Measurements from ENCODE around the gene GHR. TPM values are rescaled to one million over a fixed set of nuclear protein-coding genes. Genes with fewer than 3 reads are reported as not detected.
"Not testable (repeated sequence)": the region's sequence is repeated elsewhere in the genome, so short reads cannot be mapped to it uniquely, and the experiment has no call there.

The GHR gene
- total RNA-seq, 2 donors from 2014 or later = 15.2 to 22.4 TPM

DNA sequence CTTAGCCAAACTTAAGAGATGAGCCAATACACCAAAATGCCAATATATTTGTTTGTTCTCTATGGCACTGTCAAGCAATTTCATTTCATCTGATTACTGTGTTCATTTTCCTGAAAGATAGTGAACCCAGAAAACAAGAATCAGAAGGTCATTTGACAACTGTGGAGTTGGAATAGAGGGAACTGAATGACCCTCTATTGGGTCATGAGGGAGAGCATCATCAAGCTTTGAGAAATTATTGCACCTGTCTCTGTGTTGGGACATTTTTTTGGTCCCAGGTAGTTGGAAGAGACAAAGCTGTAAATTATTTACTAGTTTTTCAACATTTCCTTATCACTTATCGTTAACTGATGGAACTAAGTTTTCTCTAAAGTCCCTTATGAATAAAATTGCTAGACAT is 129.4 kb downstream of the GHR start:
- no peak for ATAC-seq
- DNase-seq = no peak
- intact Hi-C loops (cut with DNase I) = no loop called here

DNA sequence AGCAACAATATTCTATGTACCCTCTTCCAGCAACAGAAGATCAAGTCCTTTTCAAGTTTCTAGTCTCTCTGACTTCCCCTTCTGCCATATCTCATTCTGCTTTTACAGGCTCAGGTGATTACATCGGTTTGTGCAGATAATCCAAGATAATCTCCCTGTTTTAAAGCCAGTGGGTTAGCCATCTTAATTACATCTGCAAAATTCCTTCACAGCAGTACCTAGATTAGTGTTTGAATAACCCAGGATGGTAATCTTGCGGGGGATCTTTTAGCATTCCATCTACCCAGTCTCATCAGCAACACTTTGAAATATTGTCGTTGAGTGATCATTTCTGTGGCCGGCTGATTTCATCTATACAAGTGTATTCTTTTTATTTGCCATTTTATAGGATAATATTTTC is 130.2 kb downstream of the GHR start:
- no peak for ATAC-seq

DNA sequence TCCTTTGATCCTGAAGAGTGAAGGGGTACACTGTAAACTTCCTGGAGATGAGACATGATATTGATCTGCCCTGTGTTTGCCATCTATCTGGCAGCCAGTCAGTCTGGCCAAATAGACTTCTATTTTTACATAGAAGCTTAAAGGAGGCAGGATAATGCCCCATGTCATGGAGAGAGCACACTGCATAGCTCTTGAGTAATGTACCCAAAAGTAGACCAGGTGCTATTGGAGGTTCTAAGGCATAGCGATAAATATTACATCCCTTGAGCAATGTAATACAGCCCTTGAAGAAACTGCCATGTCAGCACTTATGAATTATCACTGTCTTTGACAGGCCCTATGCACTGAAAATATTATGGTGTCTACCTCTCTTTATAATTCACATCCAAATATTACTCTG is 131.8 kb downstream of the GHR start:
- intact Hi-C loops (cut with DNase I) = no loop called here
- no peak for DNase-seq
- ATAC-seq = no peak

More for the DNA sequence above, 130.2 kb downstream of the GHR start:
- intact Hi-C loops (cut with DNase I) = no loop called here
- DNase-seq = no peak

DNA sequence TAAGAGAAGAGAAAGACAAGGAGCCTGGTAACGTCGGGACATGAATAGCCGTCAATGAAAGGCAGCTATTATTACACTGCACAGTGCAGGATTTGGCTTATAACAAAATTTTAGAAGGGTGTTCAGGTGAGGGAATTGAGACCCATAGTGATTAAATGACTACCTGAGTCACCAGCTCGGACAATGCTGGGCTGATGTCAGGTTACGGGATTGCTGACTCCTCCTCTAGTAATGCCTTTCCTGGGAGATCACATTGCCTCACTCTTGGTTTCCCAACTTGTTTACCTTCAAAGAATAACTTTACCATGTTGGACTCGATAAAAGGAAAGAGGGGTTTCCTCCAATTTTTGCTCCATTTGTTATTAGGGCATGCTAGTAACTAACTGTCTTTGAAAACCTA is 132.6 kb downstream of the GHR start:
- DNase-seq (no peak), ATAC-seq (no peak)
- intact Hi-C loops (cut with DNase I) = no loop called here

DNA sequence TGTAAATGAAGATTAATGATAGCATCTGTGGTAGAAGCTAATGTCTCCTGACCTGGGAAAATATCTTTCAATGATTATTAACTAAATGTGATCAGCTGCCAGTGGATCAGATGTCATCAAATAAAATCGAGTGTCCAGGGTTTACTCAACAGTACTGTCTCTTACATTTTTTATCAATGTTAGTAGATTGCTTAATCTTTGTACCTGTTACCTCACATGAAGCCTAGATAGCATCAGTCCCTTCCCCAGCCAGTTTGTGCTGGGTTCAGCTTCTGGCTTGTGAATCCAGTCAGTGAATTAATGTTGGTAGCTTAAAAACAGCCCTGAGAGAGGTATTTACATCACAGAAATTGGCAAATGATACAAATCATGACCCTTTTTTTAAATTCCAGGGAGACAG is 134.4 kb downstream of the GHR start:
- DNase-seq = no peak
- intact Hi-C loops (cut with DNase I) = no loop called here
- ATAC-seq = no peak

DNA sequence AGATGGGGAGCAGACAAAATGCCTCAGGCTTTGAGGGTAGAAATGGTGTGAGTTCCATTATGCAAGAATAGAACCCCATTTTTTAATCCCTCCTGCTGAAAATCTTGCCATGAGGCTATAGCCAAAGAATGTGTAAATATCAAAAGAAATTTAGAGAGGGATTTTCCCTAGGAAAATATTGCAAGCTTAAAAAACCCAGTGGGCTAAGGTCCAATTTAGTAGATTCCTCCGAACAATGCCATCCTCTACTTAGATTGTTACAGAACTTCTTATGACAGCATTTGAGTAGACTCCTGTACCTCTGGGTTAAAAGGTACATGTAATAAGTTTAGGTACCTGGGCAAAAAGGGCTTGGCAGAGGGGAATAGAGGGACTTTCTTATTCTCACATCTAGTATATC is 138.4 kb downstream of the GHR start:
- DNase-seq (no peak), ATAC-seq (no peak)

DNA sequence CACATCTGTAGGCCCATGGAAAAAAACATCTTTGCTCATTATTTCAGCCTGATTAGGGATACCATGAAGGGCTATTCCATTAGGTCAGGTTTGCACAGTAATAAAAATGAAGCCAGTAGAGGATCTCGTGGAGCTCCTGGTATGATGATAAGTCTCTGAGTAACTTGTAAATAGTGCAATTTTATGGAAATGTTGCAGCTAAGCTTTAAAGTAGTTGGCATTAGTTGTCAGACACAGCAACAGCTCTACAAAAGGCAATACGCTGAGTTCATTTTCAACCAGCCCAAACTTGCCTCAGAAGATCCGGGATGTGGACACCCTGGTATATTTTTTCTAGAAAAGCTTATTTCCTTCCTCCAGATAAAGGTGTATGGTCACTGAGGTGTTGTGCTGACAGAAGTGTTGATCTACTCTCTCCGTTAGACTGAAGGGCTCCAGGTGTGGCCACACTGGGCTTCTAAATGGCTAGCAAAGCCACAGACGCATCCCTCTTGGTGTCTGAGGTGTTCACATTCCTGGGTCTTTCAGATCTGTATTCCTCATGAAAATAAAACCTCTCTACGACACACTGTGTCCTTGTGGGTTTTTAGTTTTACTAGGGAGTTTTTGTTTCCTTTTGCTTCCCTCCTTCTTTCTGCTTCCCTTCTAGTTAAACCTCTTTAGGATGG is 141.6 kb downstream of the GHR start:
- intact Hi-C loops (cut with DNase I) = no loop called here
- ATAC-seq = no peak
- no peak for DNase-seq

More for the DNA sequence above, 138.4 kb downstream of the GHR start:
- intact Hi-C loops (cut with DNase I) = no loop called here

DNA sequence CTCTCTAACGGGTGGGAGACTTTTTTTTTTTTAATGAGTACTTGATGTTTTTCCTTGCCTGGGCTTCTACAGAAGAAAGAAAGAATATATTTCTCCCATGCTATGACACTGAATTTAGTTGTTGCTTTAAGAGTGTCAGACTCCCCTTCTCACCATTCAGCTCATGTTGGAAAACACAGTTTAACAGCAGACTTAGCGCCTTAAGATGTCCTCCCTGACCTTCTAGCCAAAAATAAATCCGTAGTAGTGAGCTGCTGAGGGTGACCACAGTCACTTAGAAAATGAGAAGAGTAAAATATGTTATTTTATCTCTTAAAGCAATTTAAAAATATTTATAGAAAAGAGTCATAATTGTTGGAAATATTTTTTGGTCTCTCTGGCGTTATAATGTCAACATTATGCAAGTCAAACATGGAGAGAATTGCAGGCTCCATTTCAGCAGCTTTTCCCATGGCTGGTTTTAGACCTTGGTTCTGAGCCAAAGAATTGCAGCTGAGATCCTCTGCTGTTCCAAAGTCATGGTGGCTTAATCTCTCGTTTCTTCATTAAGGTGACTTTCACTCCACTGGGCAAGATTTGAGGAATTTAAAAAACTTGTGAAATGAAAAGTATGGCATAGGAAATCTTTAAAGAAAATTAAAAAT is 143.5 kb downstream of the GHR start:
- DNase-seq (no peak), ATAC-seq (peak; percentile 63 to 79)
- intact Hi-C loops (cut with DNase I) = no loop called here

DNA sequence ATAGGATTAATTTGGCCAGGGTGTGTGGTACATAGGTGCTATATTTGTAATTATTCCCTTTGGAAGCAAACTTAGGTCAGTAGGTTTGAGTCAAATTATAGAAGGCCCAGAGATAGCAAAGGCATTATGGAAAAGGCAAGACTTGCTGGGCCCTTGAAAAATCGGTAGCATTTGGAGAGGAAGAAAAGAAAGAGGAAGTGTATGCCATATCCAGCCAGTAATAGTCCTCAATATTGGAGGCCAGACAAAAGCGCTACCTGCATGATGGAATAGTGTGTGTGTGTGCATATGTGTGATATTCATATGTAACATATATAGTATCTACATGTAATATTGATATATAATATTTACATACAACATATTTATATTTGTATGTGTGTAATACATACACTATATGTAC is 146.1 kb downstream of the GHR start:
- intact Hi-C loops (cut with DNase I) = no loop called here
- ATAC-seq (no peak), DNase-seq (no peak)

DNA sequence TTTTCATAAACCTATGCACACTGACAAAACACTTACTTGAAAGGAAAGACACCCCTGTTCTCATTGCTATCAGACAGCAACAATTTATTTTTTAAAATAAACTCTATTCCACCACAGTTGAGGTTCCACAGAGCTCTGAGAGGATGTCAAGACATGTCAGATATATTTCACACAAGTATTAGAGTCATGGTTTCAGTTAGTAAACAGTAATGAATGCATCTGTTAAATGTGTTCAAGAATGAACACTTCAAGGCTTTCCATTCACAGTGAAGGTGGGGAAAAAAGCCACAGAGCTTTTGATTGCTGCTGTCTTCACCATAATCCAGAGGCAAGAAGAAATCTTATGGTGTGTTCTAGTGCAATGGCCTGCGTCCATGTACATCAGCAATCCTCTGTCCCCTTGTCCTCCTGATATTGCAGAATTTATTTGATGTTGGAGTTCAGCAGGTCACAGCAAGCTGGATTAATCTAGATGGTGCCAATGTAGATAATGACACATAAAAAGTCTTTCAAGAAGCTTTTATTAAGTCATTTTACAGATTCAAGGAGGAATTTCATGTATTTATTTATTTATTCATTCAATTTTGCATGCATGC is 146.8 kb downstream of the GHR start:
- intact Hi-C loops (cut with DNase I) = no loop called here
- no peak for ATAC-seq

DNA sequence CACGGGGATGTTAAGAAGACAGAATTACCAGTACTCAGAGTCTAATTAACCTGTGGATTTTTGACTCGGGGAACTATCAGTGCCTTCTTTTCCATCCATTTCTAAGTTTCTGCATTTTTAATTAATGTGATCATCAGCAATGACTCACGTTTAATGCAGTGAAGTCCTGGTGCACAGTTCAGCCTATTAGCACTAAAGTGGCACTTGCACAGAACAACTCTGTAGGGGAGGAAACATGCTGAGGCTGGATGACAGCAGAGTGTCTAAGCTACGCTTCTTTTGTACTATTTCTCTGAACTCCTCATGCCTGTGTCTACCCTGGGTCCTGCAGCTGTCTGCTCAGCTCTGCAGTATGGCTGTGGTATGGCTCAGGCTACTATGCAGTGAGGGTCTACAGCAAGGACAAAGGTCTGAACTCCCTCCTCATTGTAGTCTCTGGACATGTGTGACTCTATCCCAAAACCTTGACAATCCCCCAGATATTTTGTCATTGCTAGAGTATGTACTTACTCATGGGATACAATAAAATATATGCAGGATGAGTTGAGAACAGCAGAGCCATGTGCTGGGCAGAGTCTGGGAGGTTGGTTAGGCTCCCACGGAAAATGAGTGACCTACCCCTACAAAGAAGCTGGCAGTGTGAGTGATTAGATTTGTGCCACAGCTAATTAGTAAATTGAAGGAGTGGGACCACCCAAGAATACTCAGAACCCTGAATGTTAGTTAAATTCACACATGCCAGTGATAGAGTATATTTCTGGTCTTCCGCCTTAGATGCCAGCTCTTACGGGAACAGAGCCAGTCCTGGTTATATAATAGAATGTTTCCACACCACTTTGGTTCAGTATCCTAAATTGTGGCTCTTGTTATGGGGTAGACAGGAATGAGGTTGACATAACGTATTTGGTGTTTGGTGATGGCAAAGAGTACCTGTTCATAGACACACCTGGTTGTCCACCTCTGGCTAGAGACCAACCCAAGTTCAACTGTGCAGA is 148.0 kb downstream of the GHR start:
- intact Hi-C loops (cut with DNase I) = no loop called here
- ATAC-seq = peak in 1 of 2 donors; percentile 54
- no peak for DNase-seq

More for the DNA sequence above, 146.8 kb downstream of the GHR start:
- no peak for DNase-seq

DNA sequence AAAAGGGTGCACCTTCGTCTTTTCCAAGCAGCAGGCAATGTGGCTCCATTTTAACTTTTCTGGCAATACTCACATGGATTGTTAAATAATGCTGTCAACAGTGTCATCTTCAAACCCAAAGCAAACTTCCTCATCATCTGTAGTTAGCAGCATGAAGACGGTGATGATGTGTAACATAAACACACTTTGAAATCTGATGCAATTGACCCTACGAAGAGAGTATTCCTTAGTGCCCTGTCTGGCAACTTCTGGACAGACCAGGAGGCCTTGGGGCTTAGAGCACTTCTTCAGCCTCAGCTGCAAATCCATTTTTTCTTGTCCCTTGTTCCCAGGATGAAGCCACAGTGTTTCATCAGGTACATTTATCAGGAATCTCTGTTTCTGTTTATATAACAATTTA is 149.1 kb downstream of the GHR start:
- DNase-seq = no peak
- intact Hi-C loops (cut with DNase I) = no loop called here
- no peak for ATAC-seq

DNA sequence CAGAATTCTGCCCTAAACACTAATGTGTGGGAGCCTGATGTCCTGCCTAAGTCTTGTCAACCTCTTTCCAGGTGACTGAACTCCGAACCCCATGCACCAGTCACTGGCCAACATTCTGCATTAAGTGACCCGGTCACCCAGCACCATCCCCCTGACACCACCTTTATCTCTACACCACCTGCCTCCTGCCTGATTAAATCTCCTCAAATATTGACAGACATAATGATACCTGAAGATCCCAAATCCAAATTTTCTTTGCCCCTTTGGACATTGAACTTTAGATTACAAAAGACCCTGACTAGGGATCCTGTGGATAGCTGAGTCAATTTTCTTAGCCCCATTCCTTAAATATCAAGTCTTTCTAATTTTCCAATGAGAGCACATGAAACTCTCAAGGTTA is 150.1 kb downstream of the GHR start:
- ATAC-seq (no peak), DNase-seq (no peak)
- intact Hi-C loops (cut with DNase I) = no loop called here

DNA sequence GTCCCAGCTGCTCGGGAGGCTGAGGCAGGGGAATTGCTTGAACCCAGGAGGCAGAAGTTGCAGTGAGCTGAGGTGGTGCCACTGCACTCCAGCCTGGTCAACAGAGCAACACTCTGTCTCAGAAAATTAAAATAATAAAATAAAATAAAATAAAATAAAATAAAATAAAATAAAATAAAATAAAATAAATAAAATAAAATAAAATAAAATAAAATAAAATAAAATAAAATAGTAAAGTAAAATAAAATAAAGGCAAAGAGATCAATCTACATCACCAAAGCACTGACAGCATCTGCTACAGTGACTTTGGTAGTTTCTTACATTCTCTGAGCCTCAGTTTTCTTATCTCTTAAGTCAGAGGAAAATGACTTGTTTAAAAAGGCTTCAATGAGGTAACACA is 152.7 kb downstream of the GHR start:
- intact Hi-C loops (cut with DNase I); DNase-seq; ATAC-seq: not testable (repeated sequence)

DNA sequence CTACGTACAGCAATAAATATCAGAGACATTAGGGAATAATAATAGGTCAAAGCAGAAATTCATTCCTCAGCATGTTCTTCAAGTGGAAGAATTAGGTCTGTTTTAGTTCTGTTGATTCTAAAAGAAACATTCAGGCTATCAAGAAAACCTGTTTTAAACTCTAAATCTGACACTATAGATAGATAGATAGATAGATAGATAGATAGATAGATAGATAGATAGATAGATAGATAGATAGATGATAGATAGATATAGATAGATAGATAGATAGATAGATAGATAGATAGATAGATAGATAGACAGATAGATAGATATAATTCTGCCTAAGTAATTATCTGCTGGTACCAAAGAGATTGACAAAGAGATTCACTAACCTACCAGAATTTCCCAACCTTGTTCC is 155.7 kb downstream of the GHR start:
- DNase-seq; intact Hi-C loops (cut with DNase I); ATAC-seq: not testable (repeated sequence)

DNA sequence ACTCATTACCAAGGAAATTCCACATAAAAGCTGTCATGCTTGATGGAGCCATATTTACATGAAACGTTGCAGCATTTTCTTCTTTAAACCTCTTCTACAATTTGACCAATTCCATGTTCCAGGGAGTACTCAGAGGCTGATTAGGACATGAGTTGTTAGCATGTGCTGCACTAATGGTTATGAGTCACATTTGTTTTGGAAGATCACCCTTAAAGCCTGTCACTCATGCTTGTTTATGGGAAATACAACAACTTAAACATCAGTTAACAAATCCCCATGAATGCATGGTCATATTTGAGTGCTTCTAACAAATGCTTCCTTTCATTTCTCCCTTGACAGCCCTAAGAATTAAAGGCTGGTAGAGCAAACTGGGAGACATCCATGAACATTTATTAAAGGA is 156.1 kb downstream of the GHR start:
- intact Hi-C loops (cut with DNase I) = no loop called here
- DNase-seq (no peak), ATAC-seq (peak in 1 of 2 donors; percentile 58)

DNA sequence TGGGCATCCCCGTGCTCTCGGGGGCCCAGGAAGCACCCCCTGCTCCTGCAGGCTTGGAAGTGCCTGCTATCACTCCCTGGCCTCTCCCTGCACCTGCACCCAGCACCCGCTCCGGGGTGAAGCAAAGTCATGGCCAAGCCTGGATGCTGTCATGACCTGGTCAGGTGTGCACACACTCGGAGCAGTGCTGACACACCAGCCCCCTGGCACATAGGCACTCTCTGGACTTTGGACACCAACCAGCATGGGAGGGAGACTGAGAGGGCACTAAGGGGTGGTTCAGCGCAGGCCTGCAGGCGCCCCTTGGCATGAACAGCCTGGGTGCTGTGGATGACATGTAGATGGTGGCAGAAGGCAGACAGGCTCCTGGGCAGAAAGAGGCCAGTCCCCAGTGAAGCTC is 158.6 kb downstream of the GHR start:
- ATAC-seq = no peak
- intact Hi-C loops (cut with DNase I) = loop anchor here (2.0 to 10.0 kb wide), 3 partner anchors 73 to 160 kb away; partner anchors contain the start of gene GHR (in 2 of the 2)
- no peak for DNase-seq

DNA sequence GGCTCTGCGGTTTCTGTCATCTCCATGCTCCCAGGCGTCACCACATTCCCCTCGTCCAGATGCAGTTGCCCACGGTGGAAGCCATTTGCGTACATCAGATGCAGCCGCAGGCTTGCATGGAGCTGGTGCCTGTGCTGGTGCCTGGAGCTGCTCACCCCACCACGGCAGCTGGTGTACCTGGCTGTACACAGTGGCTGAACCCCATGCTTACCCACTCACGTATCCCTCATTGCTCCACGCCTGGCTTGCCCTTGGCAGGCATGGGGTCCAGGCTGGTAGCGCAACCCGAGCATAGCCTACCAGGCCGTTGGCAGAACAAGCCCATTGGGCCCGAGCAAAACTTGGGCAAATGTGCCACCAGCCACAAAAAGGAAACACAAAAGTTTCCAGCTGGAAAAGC is 159.5 kb downstream of the GHR start:
- no peak for ATAC-seq
- intact Hi-C loops (cut with DNase I) = loop anchor here (2.0 to 10.0 kb wide), 3 partner anchors 72 to 160 kb away; partner anchors contain the start of gene GHR (in 2 of the 2)
- DNase-seq = no peak

DNA sequence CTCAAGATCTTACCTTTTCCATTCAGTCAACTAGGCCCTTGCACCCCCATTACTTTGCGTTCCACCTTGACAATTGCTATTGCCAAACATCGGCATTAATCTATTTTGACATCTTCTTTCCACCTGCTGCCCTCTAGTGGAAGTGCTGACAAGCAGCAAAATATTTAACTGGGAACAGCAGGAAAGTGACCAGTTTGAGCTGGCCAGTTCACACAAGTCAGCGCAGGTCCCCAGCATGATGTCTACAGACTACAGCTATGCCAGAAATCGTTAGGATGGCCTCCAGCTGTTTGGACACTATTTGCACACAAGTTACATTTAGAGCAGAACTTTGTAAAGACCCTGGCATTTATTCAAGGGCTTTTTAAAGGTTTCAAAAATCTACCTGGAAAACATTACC is 160.1 kb downstream of the GHR start:
- peak; percentile 44 for DNase-seq
- intact Hi-C loops (cut with DNase I) = loop anchor here (2.0 to 10.0 kb wide), 3 partner anchors 71 to 161 kb away; partner anchors contain the start of gene GHR (in 2 of the 2)

More for the DNA sequence above, 160.1 kb downstream of the GHR start:
- peak; percentile 49 to 67 for ATAC-seq
